Spleen (tissue), 7 donors: ENCODE data around the gene SPATA21.

Source experiments
- CTCF ChIP-seq, 11 experiments: fragments of 200-600 bp in 7 of 11; fragments of 450-650 bp in 4 of 11; sonication (generic) in 4 of 11; IDR thresholded peaks in 8 of 11; conservative IDR thresholded peaks in 3 of 11; 1 replicate in 7 of 11; 2 replicates in 4 of 11; pipeline versions ENCODE4 v1.4.0 to v1.8.0; 2016 to 2021; ENCODE audit warnings: antibody characterized with exemption in 11 of 11, inconsistent platforms in 4 of 11, mild to moderate bottlenecking in 1 of 11
- POLR2A ChIP-seq, 3 donors: fragments of 450-650 bp; IDR thresholded peaks; one replicate each; pipeline ENCODE4 v1.5.1; 2017; ENCODE audit warnings: antibody characterized with exemption in 3 of 3, mild to moderate bottlenecking in 1 of 3
- POLR2AphosphoS5 ChIP-seq, 3 donors: sonication (generic); formaldehyde crosslinking; IDR thresholded peaks; one replicate each; pipeline ENCODE4 v1.5.1; 2017; ENCODE audit warnings: antibody characterized with exemption in 3 of 3
- donor health status: DM: no; HTN: no; CAD: no; lungs with moderate emphysema.
- donor health status: DM: no; HTN: no; CAD: no.
- donor health status: DM: no; HTN: no; CAD: no.

DNA sequence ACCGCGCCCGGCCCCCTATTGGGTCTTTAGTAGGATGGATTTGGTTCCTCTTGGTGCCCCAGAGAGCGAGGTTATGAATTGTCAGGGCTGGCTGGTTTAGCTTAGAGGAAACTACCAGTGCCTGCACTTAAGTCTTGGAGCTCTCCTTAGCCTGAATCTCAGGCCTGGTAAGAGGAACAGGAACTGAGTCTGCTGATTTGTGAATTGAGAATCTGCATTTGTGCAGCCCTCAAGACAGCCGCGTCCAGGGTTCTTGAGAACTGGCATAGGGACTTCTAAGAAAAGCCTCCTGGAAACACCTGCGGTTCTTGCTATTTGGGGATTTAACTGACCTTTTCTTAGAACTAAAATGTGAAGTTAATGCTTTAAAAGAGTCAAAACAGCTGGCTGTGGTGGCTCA, 5.0 kb upstream of the SPATA21 start:
- TF ChIP-seq CTCF (IDR thresholded peaks at IDR 0.05 in 8 of 11, conservative IDR thresholded peaks at IDR 0.05 in 3 of 11) (no peak), POLR2A (IDR thresholded peaks at IDR 0.05) (no peak), POLR2AphosphoS5 (IDR thresholded peaks at IDR 0.05) (peak in 1 of 3 donors; percentile 23)
